ENCODE results near the gene PDZD4.
A peak's percentile ranks its signal among the peaks of the same experiment; 100 is the strongest.
"Not testable (repeated sequence)": the region's sequence is repeated elsewhere in the genome, so short reads cannot be mapped to it uniquely, and the experiment has no call there.

PDZD4 gene

DNA sequence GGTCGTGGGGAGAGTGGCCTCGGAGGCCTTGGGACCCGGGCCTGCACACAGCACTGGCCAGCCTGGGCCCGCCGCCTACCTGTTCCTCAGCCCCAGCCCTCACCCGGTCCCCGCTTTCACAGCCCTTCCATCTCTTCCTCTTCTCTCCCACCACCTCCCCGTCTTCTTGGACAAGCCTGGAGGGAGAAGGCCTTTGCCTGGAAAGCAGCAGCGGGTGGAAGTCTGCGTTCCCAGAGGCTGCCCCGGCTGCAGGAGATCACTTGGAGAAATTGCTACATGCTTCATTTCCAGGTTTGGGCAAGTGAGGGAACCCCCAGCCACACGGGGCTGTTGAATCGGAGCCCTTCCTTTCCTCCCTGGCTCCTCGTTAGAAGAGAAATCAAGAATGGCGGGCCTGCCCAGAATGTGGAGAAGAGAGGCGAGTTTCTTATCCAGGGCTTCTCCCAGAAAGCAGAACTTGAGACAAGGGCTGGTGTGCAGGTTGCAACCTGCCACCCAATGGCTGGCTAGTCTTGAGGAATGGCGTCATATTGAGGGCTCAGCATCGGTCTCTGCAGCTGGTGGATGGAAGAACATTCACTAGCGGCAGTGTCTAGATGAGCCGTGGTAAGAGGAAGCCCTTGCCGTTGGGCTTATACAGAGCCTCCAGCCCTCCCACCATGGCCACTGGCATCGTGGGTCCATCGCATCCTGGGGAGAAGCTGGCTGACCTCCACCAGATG, 1.2 kb upstream of the PDZD4 start:
- no peak for DNase-seq

GRCh38 chrX:153830640-153831428, 490 bp upstream of the PDZD4 start:
- DNase-seq, result no peak

GRCh38 chrX:153829549-153829798, 870 bp downstream of the PDZD4 start:
- DNase-seq, result no peak

GRCh38 chrX:153828723-153829548, 1.4 kb downstream of the PDZD4 start:
- DNase-seq, result no peak

- DNase-seq, result no peak
Observed at GRCh38 chrX:153828308-153828707, 2.0 kb downstream of the PDZD4 start.

- no peak for DNase-seq
Observed at GRCh38 chrX:153827903-153828302, 2.4 kb downstream of the PDZD4 start.

DNA sequence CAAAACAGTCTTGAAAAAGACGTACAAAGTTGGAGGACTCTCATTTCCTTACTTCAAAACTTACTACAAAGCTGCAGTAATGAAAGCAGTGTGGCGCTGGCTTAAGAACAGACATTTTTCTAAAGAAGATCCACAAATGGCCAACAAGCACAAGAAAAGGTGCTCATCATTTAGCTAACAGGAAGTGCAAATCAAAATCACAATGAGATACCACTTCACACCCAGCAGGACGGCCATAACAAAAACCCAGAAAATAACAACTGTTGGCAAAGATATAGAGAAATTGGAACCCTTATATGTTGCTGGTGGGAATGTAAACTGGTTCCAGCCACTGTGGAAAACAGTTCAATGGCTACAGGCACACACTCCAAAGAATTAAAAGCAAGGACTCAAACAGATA, 3.3 kb downstream of the PDZD4 start:
- no peak for DNase-seq

- no peak for DNase-seq
Observed at GRCh38 chrX:153825042-153825441, 5.3 kb downstream of the PDZD4 start.

GRCh38 chrX:153824348-153824747, 6.0 kb downstream of the PDZD4 start:
- no peak for DNase-seq

DNA sequence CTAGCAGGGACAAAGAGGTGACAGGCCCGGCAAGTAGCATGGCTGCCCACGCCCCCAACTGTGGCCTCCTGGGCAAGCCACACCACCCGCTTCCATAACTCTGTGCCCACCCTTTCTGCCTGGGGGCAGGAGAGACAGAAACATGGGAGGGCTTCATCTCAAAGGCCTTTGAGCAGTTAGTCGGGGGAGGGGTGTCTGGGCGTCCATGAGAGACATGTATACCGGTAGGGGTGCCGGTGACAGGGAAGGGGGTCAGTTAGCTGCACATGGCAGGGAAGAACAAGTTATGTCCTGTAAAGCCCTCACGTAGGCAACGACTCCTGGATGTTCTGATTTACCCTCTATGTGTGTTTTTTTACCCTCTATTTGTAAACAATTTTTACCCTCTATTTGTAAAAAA, 9.3 kb downstream of the PDZD4 start:
- DNase-seq, result no peak

- no peak for DNase-seq
Observed at GRCh38 chrX:153820601-153821000, 9.7 kb downstream of the PDZD4 start.

DNA sequence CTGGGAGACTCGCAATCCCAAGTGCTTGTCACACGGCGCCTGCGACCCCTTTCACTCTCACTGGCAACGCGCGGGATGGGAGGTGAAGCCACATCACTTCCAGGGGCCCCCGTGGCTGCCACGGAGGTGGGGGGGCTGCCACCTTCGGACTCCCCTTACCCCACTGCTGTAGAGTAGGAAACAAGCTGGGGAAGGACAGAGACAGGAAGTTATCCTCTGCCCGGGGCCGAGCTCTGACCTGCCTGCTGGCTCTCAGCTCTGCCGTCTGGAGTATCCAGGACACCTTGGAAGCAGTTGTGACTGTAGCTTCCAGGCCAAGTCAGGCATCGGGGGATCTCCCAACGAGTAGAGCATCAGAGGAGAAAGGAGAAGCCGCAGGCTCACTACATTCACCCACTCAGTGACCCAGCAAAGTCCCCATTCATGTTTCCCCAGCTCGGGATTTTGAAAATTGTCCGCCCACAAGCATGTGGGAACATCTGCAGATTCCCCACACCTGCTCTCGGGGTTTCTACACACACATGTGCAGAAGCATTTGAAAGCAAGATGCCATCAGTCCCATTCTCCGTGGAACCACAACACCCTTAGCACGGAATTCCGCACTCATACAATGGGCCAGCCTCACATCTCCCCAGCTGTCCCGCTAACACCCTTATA, 10.8 kb downstream of the PDZD4 start:
- no peak for DNase-seq

DNA sequence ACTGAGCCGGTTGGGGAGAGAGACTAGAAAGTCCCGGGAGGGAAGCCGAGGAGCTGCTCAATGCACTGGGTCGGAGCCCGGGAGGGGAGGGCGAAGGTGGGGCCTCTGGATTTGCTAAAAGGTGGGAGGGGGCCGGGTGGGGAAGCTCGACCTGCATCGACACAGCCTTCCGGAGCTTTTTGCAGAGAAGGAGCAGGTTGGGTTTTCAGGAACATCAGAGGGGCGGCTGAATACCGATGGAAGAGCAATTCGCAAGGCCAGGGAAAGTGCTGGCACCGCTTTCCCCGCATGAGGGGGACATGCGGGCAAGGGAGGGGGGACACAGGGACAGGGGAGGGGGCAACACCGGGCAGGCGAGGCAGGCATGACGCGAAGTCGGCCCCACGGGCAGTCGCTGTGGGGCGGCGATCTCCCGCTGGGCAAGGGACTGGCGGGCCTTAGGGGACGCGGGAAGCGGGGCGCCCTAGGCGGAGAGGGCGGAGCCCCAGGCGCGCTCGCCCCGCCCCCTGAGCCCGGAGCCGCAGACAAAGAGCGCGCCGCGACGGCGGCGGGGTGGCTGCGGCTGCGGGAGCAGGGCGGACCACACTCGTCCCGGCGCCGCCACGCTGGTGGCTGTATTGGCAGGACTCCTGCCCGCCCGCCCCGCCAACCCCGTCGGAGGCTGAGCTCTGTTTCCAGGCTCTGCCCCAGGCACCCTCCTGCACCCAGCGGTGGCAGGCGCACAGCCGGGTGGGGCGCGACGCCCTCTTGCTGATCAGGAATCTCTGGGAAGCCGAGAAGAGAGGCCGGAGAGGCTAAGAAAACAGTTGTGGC, 11.6 kb downstream of the PDZD4 start:
- peak; percentile 56 to 71 for DNase-seq

- not testable (repeated sequence) for DNase-seq
Observed at GRCh38 chrX:153818064-153818463, 12.3 kb downstream of the PDZD4 start.

GRCh38 chrX:153816831-153817690, 13.3 kb downstream of the PDZD4 start:
- peak; percentile 53 to 54 for DNase-seq

GRCh38 chrX:153814591-153815315, 15.6 kb downstream of the PDZD4 start:
- no peak for DNase-seq

DNA sequence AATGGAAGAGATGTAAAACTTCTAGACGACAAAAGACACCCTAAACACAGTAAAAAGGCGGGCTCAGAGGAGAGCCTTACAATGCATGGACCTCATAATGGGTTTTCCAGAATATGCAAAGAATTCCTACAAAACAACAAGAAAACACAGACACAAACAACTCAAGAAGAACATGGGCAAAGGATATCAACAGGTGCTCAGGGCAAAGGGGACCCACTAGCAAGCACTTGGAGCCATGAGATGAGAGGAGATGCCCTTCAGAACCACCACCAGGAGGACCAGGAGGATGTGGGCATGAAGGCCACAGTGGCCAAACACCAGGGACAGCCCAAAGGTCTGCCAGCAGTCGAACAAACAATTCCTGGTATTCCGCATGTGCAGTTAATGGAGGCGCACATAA, 17.2 kb downstream of the PDZD4 start:
- no peak for DNase-seq

DNA sequence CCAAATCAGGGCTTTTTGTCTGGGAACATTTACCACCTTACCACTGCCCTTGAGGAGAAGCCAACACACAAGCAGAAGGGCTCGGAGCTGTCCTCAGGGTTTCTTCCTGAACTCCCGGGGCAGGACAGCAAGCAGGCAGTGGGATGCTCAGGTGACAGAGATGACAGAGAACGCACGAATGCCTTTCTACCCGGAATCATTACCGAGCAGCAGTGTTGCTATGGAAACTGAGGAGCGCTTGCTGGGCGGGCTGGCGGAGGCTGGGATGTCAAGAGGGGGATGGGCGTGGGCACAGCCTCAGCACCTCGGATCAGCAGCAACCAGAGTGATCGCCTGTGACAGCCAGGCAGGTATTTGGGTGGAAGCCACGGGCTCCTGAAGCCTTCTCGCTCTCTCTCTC, 18.1 kb downstream of the PDZD4 start:
- no peak for DNase-seq

DNA sequence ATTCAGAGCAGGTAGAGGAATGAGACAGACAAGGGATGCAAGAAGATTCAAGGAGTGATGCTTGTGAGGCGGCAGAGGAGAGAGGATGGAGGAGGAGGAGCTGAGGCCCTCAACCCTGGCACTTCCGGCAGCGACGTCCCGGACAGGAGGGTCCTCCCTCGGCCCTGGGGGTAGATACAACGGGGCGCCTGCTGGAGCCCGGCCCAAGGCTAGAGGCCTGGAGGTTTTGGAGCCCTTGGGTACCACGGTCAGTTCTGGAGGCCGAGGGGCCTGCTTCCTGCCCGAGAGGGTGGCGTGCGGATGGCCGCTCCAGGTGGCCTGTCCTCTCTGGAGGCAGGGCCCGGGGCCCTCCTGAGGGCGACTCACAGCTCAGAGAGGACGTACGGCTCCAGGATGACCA, 22.4 kb downstream of the PDZD4 start:
- DNase-seq, result no peak

DNA sequence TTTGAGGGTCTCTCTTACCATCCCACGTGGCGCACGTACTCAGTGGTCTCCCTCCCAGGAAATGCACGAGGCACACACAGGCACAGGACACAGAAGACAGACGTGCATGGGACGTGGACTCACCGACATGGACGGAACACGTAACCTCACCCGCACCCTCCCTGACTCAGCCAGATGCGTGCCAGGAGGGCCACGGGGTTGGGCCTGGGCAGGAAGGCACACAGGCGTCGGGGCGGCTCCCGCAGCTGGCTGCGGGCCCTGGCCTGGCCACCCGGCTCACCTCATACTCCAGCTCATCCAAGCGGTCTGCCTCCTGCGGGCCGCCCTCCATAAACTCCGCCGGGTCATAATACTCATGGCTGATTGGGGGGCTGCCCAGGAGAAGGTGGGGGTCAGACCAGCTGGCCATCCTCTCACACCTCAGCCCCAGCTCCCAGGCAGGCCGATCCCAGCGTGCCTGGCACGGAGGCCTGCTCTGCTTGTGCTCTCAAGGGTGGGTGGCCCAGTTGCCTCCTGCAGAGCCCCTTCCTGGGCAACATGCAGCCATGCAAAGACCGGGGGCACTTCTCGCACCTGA, 23.3 kb downstream of the PDZD4 start:
- no peak for DNase-seq

Measured in activated T-cell treated with anti-CD3 and anti-CD28 coated beads, Interleukin-2, amount 50 U/mL, for 48 hours (primary cell).